Endothelial cell of umbilical vein (primary cell): ENCODE data around the gene TDO2. TPM values are rescaled to one million over a fixed set of nuclear protein-coding genes. Genes with fewer than 3 reads are reported as not detected.

Experiments used
- BruUV-seq: library from RNA; stranded (reverse); fragments of 400-500 nt; replicated peaks from 2 replicates; lab custom pipeline; 2021; lab: Mats Ljungman, UMichigan
- CTCF ChIA-PET: fragments of 300-600, 350-600 bp; sonication (Branson Sonifier 250); formaldehyde crosslinking; loops from one replicate; lab custom pipeline; 2021; ENCODE audit warnings: antibody characterized with exemption, inconsistent platforms; lab: Charles Lee
- POLR2A ChIA-PET: fragments of 300-600, 350-600 bp; sonication (Branson Sonifier 250); formaldehyde crosslinking; loops from one replicate; lab custom pipeline; 2021; ENCODE audit warnings: antibody characterized with exemption, inconsistent platforms; lab: Charles Lee
- DNase-seq: peaks from one replicate; pipeline ENCODE4 v3.0.0-alpha.2; 2011; ENCODE audit warnings: low read depth, low spot score
- FAIRE-seq: peaks from 2 replicates; lab custom pipeline; 2011; peaks lifted over from hg19 to GRCh38; lab: Jason Lieb, UNC
- H2AFZ ChIP-seq: 2 replicates; pipeline ENCODE4 v1.6.0; 2012; ENCODE audit warnings: low read depth, low read length, control low read depth, inconsistent platforms
- H3K27ac ChIP-seq: 2 replicates; pipeline ENCODE4 v1.5.1; 2011; ENCODE audit warnings: low read depth, mild to moderate bottlenecking, control low read depth, low read length, moderate library complexity; ENCODE audit not compliant: insufficient read depth
- H3K27me3 ChIP-seq, 2 experiments: 2 replicates each; pipeline versions ENCODE4 v1.6.0 to v1.6.1; 2011; ENCODE audit warnings: low read length in 2 of 2, mixed read lengths in 1 of 2; ENCODE audit not compliant: control insufficient read depth in 2 of 2, insufficient read depth in 2 of 2
- H3K36me3 ChIP-seq, 2 experiments: 2 replicates in 1 of 2; 3 replicates in 1 of 2; pipeline ENCODE4 v1.5.1; 2011; ENCODE audit warnings: low read length in 2 of 2, mild to moderate bottlenecking in 1 of 2, moderate library complexity in 1 of 2; ENCODE audit not compliant: control insufficient read depth in 2 of 2, insufficient read depth in 2 of 2; ENCODE audit errors: extremely low read depth in 1 of 2
- H3K4me1 ChIP-seq: 3 replicates; pipeline ENCODE4 v1.5.1; 2011; ENCODE audit warnings: mild to moderate bottlenecking, low read length; ENCODE audit not compliant: control insufficient read depth, insufficient read depth; ENCODE audit errors: extremely low read depth
- H3K4me2 ChIP-seq: 2 replicates; pipeline ENCODE4 v1.6.1; 2011; ENCODE audit warnings: low read length, control low read depth, mixed read lengths; ENCODE audit not compliant: insufficient read depth
- H3K4me3 ChIP-seq, 3 experiments: fragments of 200-600 bp in 1 of 3; sonication (generic), shearing (Covaris generic) in 1 of 3; replicated peaks in 1 of 3; 2 replicates each; pipeline ENCODE4 v1.5.1; 2011 to 2016; ENCODE audit warnings: control low read depth in 3 of 3, low read length in 3 of 3, mild to moderate bottlenecking in 2 of 3, inconsistent platforms in 1 of 3, low read depth in 1 of 3, moderate library complexity in 1 of 3; ENCODE audit not compliant: insufficient read depth in 1 of 3
- H3K79me2 ChIP-seq: 2 replicates; pipeline ENCODE4 v1.6.0; 2012; ENCODE audit warnings: low read length, inconsistent platforms; ENCODE audit not compliant: control insufficient read depth, insufficient read depth
- H3K9ac ChIP-seq: replicated peaks from 2 replicates; pipeline ENCODE3; 2011; ENCODE audit warnings: low read length, control low read depth; ENCODE audit not compliant: insufficient read depth; ENCODE audit errors: extremely low read depth
- H3K9me1 ChIP-seq: replicated peaks from 3 replicates; pipeline ENCODE4 v1.6.0; 2011; ENCODE audit warnings: mild to moderate bottlenecking, low read length; ENCODE audit not compliant: control insufficient read depth, insufficient read depth; ENCODE audit errors: extremely low read depth
- H3K9me3 ChIP-seq: replicated peaks from 2 replicates; pipeline ENCODE4 v1.5.1; 2012; ENCODE audit warnings: low read length, inconsistent platforms; ENCODE audit not compliant: control insufficient read depth, insufficient read depth
- H4K20me1 ChIP-seq: replicated peaks from 2 replicates; pipeline ENCODE3; 2011; ENCODE audit warnings: mild to moderate bottlenecking, low read length; ENCODE audit not compliant: control insufficient read depth, insufficient read depth; ENCODE audit errors: extremely low read depth
- EZH2 ChIP-seq: IDR thresholded peaks from 2 replicates; pipeline ENCODE4 v1.6.1; 2012; ENCODE audit warnings: borderline replicate concordance, low read depth, mild to moderate bottlenecking, moderate library complexity, low read length, inconsistent platforms; ENCODE audit not compliant: severe bottlenecking
- FOS ChIP-seq: IDR thresholded peaks from 2 replicates; pipeline ENCODE4 v1.6.1; 2011; ENCODE audit warnings: mild to moderate bottlenecking, low read length, moderate library complexity, borderline replicate concordance; ENCODE audit not compliant: insufficient read depth
- GATA2 ChIP-seq: IDR thresholded peaks from 2 replicates; pipeline ENCODE4 v1.7.0; 2011; ENCODE audit warnings: low read depth, mild to moderate bottlenecking, moderate library complexity, mixed read lengths, low read length; ENCODE audit not compliant: insufficient read length, insufficient read depth
- JUN ChIP-seq: IDR thresholded peaks from 2 replicates; pipeline ENCODE4 v1.6.1; 2011; ENCODE audit warnings: borderline replicate concordance, low read depth; ENCODE audit not compliant: insufficient read length, insufficient read depth
- MAX ChIP-seq: IDR thresholded peaks from 2 replicates; pipeline ENCODE4 v1.6.1; 2011; ENCODE audit not compliant: insufficient read depth, insufficient read length
- MYC ChIP-seq: IDR thresholded peaks from one replicate; pipeline ENCODE4 v1.6.1; 2011; ENCODE audit warnings: mild to moderate bottlenecking, low read depth, low read length
- POLR2A ChIP-seq: IDR thresholded peaks from 2 replicates; pipeline ENCODE4 v1.6.1; 2012; ENCODE audit warnings: low read depth, mild to moderate bottlenecking, control low read depth, low read length
- POLR2AphosphoS5 ChIP-seq: IDR thresholded peaks from 2 replicates; pipeline ENCODE4 v1.6.1; 2012; ENCODE audit warnings: low read depth, mild to moderate bottlenecking, control low read depth, low read length, moderate library complexity; ENCODE audit not compliant: insufficient read depth
- dilution Hi-C: fragments of 300-500 bp; cut with MboI; formaldehyde crosslinking; loops from one replicate; pipeline ENCODE4 v1.15.0; 2019; ENCODE audit warnings: low sequenced_read_pairs; ENCODE audit not compliant: extremely low pct_ligation_motif_present
- intact Hi-C: fragments of 100-400 bp; cut with micrococcal nuclease; formaldehyde crosslinking; loops from one replicate; pipeline ENCODE4 v1.10.0; 2022
- polyA plus RNA-seq, 4 experiments: library from polyadenylated mRNA; depleted of rRNA in 3 of 4; stranded (reverse) in 3 of 4; unstranded in 1 of 4; fragments of >200 nt; gene quantifications; 2 replicates each; pipeline versions ENCODE4 v1.2.1 to v1.2.3, GENCODE V29; 2011 to 2012; ENCODE audit warnings: missing spikeins in 1 of 4
- total RNA-seq: library from RNA; stranded (reverse); gene quantifications from 2 replicates; pipeline ENCODE4 v1.2.3, GENCODE V29; 2021
- TF ChIP-seq, protein P1 (sequence below), 2 donors: IDR thresholded peaks; 1 replicate in 1 of 2; 2 replicates in 1 of 2; pipeline ENCODE4 v1.5.1; 2011; ENCODE audit warnings: low read length in 2 of 2, mild to moderate bottlenecking in 2 of 2, moderate library complexity in 2 of 2, control low read depth in 1 of 2, inconsistent platforms in 1 of 2, low read depth in 1 of 2; ENCODE audit not compliant: insufficient read depth in 1 of 2; ENCODE audit errors: extremely low read depth in 1 of 2

The TDO2 gene
- total and polyA plus RNA-seq, 2 donors (not counting 3 experiments of a cell fraction or from before 2014, with no cell fraction given) = not detected

DNA sequence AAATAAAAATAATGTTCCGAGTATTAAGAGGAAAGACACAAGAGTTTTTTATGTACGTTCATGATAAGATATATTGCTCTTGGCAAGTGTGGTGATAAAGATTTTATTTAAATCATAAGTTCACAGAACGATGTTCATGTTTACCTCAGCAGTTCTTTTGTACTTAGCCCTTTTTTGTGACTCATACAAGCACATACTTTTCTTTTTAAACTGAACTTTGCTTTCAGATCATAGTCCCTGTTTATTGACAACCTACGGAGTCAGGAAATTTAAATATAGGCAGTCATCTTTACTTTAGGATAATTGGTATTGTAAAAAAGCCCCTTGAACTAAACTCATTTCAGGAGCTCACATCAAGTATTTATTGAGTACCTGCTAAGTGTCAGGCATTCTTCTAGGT, 51.4 kb downstream of the TDO2 start:
- no peaks in the 10 kb centered on the region for H3K36me3 ChIP-seq
- H3K4me2 ChIP-seq = no peak overlapping the region
- dilution Hi-C loops (no loop called here), intact Hi-C loops (loop anchor here (5.0 to 10.0 kb wide), 2 partner anchors 1017 to 1090 kb away; partner anchors contain the start of gene PDGFC)
- TF ChIP-seq EZH2 (no peak), JUN (no peak), MYC (no peak), GATA2 (no peak), POLR2A (no peak), MAX (no peak), FOS (no peak), POLR2AphosphoS5 (no peak)
- TF ChIP-seq, protein P1, sequence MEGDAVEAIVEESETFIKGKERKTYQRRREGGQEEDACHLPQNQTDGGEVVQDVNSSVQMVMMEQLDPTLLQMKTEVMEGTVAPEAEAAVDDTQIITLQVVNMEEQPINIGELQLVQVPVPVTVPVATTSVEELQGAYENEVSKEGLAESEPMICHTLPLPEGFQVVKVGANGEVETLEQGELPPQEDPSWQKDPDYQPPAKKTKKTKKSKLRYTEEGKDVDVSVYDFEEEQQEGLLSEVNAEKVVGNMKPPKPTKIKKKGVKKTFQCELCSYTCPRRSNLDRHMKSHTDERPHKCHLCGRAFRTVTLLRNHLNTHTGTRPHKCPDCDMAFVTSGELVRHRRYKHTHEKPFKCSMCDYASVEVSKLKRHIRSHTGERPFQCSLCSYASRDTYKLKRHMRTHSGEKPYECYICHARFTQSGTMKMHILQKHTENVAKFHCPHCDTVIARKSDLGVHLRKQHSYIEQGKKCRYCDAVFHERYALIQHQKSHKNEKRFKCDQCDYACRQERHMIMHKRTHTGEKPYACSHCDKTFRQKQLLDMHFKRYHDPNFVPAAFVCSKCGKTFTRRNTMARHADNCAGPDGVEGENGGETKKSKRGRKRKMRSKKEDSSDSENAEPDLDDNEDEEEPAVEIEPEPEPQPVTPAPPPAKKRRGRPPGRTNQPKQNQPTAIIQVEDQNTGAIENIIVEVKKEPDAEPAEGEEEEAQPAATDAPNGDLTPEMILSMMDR (IDR thresholded peaks at IDR 0.05; ENCODE audit: extremely low read depth in 1 of 2, insufficient read depth in 1 of 2, low read depth in 1 of 2, low read length in 2 of 2) = no peak
- no peaks in the 10 kb centered on the region for H3K9me1 ChIP-seq
- BruUV-seq = no TSS peak
- H3K4me1 ChIP-seq = peaks cover 6% of the 10 kb centered on the region
- H3K4me3 ChIP-seq = no peak overlapping the region
- no peaks in the 10 kb centered on the region for H3K79me2 ChIP-seq
- H3K9ac ChIP-seq = no peak overlapping the region
- DNase-seq (no peak), FAIRE-seq (peak; percentile 21)
- CTCF ChIA-PET = no interaction called here
- no peaks in the 10 kb centered on the region for H3K27me3 ChIP-seq
- H3K27ac ChIP-seq = no peak overlapping the region
- H4K20me1 ChIP-seq = no peaks in the 10 kb centered on the region
- no peak overlapping the region for H2AFZ ChIP-seq
- POLR2A ChIA-PET = no interaction called here
- no peaks in the 10 kb centered on the region for H3K9me3 ChIP-seq
